Osteoblast (primary cell): ENCODE measurements around the gene VIPR2. TPM values are rescaled to one million over a fixed set of nuclear protein-coding genes. Genes with fewer than 3 reads are reported as not detected.

Source experiments
- DNase-seq: peaks from one replicate; pipeline ENCODE4 v3.0.0; 2011; ENCODE audit warnings: low spot score, mixed read lengths; ENCODE audit not compliant: insufficient read length; ENCODE audit errors: missing footprints
- H2AFZ ChIP-seq: 2 replicates; pipeline ENCODE4 v1.6.0; 2011; ENCODE audit warnings: mild to moderate bottlenecking, low read length
- H3K27ac ChIP-seq: 2 replicates; pipeline ENCODE4 v1.5.1; 2011; ENCODE audit warnings: mild to moderate bottlenecking, low read depth, low read length, moderate library complexity
- H3K27me3 ChIP-seq: 2 replicates; pipeline ENCODE4 v1.6.0; 2012; ENCODE audit warnings: mild to moderate bottlenecking, control low read depth, inconsistent platforms, low read length, moderate library complexity; ENCODE audit not compliant: insufficient read depth
- H3K36me3 ChIP-seq: 2 replicates; pipeline ENCODE4 v1.5.1; 2011; ENCODE audit warnings: mild to moderate bottlenecking, low read length, control low read depth, moderate library complexity; ENCODE audit not compliant: insufficient read depth
- H3K4me1 ChIP-seq: 2 replicates; pipeline ENCODE4 v1.5.1; 2011; ENCODE audit warnings: mild to moderate bottlenecking, low read length, control low read depth, moderate library complexity; ENCODE audit not compliant: insufficient read depth
- H3K4me2 ChIP-seq: 2 replicates; pipeline ENCODE4 v1.6.0; 2011; ENCODE audit warnings: mild to moderate bottlenecking, low read length; ENCODE audit not compliant: insufficient read depth
- H3K4me3 ChIP-seq: fragments of 200-600 bp; sonication (generic); 3 replicates; pipeline ENCODE4 v1.5.1; 2012; ENCODE audit warnings: mild to moderate bottlenecking, low read length, inconsistent platforms; ENCODE audit not compliant: insufficient read depth
- H3K79me2 ChIP-seq: 2 replicates; pipeline ENCODE4 v1.6.0; 2012; ENCODE audit warnings: mild to moderate bottlenecking, low read length, control low read depth, inconsistent platforms; ENCODE audit not compliant: insufficient read depth
- H3K9me3 ChIP-seq: 2 replicates; pipeline ENCODE4 v1.5.1; 2011; ENCODE audit warnings: low read depth, low read length, control low read depth
- H4K20me1 ChIP-seq: 2 replicates; pipeline ENCODE4 v1.6.0; 2012; ENCODE audit warnings: mild to moderate bottlenecking, low read length, control low read depth; ENCODE audit not compliant: insufficient read depth
- total RNA-seq: library from RNA; depleted of rRNA; stranded (reverse); fragments of >200 nt; gene quantifications from 2 replicates; pipeline ENCODE4 v1.2.3, GENCODE V29; 2012
- TF ChIP-seq, protein P1 (sequence below): IDR thresholded peaks from 2 replicates; pipeline ENCODE4 v1.5.1; 2011; ENCODE audit warnings: mild to moderate bottlenecking, low read depth, low read length, moderate library complexity; ENCODE audit errors: extremely low read depth

Gene VIPR2
- total RNA-seq, 1 donor, result not detected

DNA sequence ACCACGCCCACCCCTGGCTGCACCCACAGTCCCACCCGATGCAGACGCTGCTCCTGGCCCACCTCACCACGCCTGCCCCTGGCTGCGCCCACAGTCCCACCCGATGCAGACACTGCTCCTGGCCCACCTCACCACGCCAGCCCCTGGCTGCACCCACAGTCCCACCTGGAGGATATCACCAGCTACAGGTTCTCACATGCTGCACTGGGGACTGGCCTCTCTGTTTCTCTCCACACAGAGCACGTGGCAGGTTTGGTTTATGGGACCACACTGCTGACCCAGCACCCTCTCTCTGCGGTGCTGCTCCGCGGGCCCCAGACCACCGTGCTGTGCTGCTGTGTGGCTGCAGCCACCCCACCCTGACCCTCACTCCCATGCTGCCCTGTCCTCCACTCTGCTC is 120.9 kb downstream of the VIPR2 start:
- no peaks in the 10 kb centered on the region for H3K4me1 ChIP-seq
- H3K27ac ChIP-seq, result no peak overlapping the region
- H2AFZ ChIP-seq, result no peak overlapping the region
- no peak for DNase-seq
- H3K36me3 ChIP-seq, result no peaks in the 10 kb centered on the region
- TF ChIP-seq, protein P1, sequence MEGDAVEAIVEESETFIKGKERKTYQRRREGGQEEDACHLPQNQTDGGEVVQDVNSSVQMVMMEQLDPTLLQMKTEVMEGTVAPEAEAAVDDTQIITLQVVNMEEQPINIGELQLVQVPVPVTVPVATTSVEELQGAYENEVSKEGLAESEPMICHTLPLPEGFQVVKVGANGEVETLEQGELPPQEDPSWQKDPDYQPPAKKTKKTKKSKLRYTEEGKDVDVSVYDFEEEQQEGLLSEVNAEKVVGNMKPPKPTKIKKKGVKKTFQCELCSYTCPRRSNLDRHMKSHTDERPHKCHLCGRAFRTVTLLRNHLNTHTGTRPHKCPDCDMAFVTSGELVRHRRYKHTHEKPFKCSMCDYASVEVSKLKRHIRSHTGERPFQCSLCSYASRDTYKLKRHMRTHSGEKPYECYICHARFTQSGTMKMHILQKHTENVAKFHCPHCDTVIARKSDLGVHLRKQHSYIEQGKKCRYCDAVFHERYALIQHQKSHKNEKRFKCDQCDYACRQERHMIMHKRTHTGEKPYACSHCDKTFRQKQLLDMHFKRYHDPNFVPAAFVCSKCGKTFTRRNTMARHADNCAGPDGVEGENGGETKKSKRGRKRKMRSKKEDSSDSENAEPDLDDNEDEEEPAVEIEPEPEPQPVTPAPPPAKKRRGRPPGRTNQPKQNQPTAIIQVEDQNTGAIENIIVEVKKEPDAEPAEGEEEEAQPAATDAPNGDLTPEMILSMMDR, result no peak
- H3K9me3 ChIP-seq, result no peaks in the 10 kb centered on the region
- no peaks in the 10 kb centered on the region for H4K20me1 ChIP-seq
- no peak overlapping the region for H3K4me2 ChIP-seq
- H3K27me3 ChIP-seq, result no peaks in the 10 kb centered on the region
- no peak overlapping the region for H3K4me3 ChIP-seq
- H3K79me2 ChIP-seq, result no peaks in the 10 kb centered on the region

DNA sequence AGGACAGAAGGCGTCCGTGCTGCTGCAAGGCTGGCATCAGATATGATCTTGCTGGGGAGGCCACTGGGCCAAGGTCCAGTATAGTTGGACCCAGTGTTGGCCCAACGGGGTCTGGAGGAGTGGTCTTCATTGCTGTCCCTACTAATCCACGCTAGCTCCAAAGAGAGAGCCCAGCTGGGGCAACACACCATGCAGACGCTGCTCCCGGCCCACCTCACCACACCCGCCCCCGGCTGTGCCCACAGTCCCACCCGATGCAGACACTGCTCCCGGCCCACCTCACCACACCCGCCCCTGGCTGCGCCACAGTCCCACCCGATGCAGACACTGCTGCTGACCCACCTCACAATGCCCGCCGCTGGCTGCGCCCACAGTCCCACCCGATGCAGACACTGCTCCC is 121.5 kb downstream of the VIPR2 start:
- Histone ChIP-seq H3K4me3 (no peak overlapping the region), H3K9me3 (no peaks in the 10 kb centered on the region), H3K36me3 (no peaks in the 10 kb centered on the region), H2AFZ (no peak overlapping the region), H3K4me1 (no peaks in the 10 kb centered on the region), H3K27me3 (no peaks in the 10 kb centered on the region), H4K20me1 (no peaks in the 10 kb centered on the region), H3K4me2 (no peak overlapping the region), H3K27ac (no peak overlapping the region), H3K79me2 (no peaks in the 10 kb centered on the region)
- TF ChIP-seq, protein P1, result no peak
- no peak for DNase-seq

DNA sequence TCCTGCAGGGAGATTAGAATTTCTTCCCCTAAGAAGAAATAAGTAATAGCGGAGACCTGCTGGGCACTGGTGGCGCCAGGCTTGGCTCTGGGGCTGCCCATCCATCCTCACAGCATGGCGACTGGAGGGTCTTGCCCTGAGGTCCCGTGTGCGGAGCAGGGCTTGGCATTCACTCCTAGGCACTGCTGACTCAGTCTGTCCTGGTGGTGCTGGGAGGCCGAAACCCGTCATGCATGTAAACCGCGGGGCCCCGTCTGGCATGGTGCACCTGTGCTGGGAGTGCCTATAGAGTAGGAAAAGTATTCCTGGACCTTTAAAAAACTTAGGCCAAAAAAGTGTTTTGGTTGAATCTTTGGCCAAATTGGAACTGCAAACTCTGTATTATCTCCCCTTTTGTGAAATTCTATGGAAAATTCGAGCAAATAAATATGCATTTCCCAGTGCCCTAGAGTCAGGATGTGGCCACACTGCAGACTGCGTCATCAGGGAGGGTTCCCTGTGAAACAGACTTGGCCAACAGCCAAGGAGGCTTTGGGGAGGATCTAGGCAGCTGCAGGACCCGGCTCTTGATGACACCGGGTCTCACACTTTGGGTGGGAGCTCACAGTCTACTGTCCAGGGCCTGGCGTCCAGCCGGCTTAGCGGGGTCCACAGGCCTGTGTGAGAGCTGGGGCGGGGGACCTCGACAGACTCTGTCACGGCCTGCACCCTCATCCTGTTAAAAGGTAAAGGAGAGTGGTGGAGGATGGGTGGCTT is 122.3 kb downstream of the VIPR2 start:
- H3K36me3 ChIP-seq, result no peaks in the 10 kb centered on the region
- no peak for DNase-seq
- H3K27ac ChIP-seq, result no peak overlapping the region
- H3K79me2 ChIP-seq, result no peaks in the 10 kb centered on the region
- H3K4me3 ChIP-seq, result no peak overlapping the region
- H2AFZ ChIP-seq, result no peak overlapping the region
- no peaks in the 10 kb centered on the region for H3K4me1 ChIP-seq
- TF ChIP-seq, protein P1, result no peak
- no peaks in the 10 kb centered on the region for H3K9me3 ChIP-seq
- H3K4me2 ChIP-seq, result no peak overlapping the region
- no peaks in the 10 kb centered on the region for H4K20me1 ChIP-seq
- H3K27me3 ChIP-seq, result no peaks in the 10 kb centered on the region

DNA sequence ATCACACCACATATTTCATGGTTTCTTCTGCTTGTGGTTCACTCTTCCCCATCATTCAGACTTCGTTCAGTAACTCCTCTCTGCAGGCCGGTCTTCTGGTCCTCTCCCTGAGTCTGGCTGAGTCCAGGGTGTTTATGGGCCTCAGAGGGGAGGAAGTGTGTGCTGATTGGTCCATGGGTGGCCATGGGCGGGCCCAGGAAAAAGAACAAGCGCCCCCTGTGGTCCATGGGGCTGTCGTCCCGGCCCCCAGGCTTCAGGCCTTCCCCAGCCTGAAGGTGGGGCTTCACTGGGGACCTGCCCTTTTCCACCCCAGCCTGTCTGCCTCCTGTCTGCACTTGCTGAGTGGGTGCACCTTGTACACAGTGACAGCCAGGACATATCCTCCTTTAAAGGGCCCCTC is 123.7 kb downstream of the VIPR2 start:
- H3K27me3 ChIP-seq, result no peaks in the 10 kb centered on the region
- H3K4me1 ChIP-seq, result no peaks in the 10 kb centered on the region
- TF ChIP-seq, protein P1, result no peak
- H4K20me1 ChIP-seq, result no peaks in the 10 kb centered on the region
- no peak overlapping the region for H2AFZ ChIP-seq
- no peaks in the 10 kb centered on the region for H3K36me3 ChIP-seq
- no peak overlapping the region for H3K4me3 ChIP-seq
- H3K79me2 ChIP-seq, result no peaks in the 10 kb centered on the region
- no peaks in the 10 kb centered on the region for H3K9me3 ChIP-seq
- no peak for DNase-seq
- no peak overlapping the region for H3K4me2 ChIP-seq
- no peak overlapping the region for H3K27ac ChIP-seq
